AG04449 (cell line): ENCODE measurements around the gene BRD7.
A peak's percentile ranks its signal among the peaks of the same experiment; 100 is the strongest.

ENCODE experiments used
- CTCF ChIA-PET: fragments of 350-600 bp; formaldehyde crosslinking; extraction: SDS; loops from one replicate; lab custom pipeline; 2021; ENCODE audit warnings: antibody characterized with exemption; lab: Yijun Ruan, JAX
- POLR2A ChIA-PET: fragments of 400-600, 350-600 bp; formaldehyde crosslinking; extraction: SDS; loops from one replicate; lab custom pipeline; 2020; ENCODE audit warnings: antibody characterized with exemption, inconsistent platforms; lab: Yijun Ruan, JAX
- DNase-seq: peaks from one replicate; pipeline ENCODE4 v3.0.0-alpha.2; 2010; ENCODE audit warnings: low read depth, low spot score
- H3K4me3 ChIP-seq: 2 replicates; pipeline ENCODE4 v1.5.1; 2011; ENCODE audit warnings: low read depth, mild to moderate bottlenecking, control low read depth, low read length
- CTCF ChIP-seq: IDR thresholded peaks from one replicate; pipeline ENCODE4 v1.5.1; 2011; ENCODE audit warnings: mild to moderate bottlenecking, moderate library complexity, low read length, control low read depth, inconsistent platforms; ENCODE audit not compliant: insufficient read depth; ENCODE audit errors: missing control alignments

The BRD7 gene

GRCh38 chr16:50267651-50268050 lies 101.1 kb downstream of the BRD7 start:
- ChIA-PET POLR2A (no interaction called here), CTCF (interaction anchor here (1.6 kb wide), 1 partner anchor 22 kb away, joined by 3 read pairs; no protein-coding TSS in a partner anchor)
- no peak for TF ChIP-seq CTCF
- no peak overlapping the region; the same call in 1 of the 2 replicates for H3K4me3 ChIP-seq
- DNase-seq: no peak

DNA sequence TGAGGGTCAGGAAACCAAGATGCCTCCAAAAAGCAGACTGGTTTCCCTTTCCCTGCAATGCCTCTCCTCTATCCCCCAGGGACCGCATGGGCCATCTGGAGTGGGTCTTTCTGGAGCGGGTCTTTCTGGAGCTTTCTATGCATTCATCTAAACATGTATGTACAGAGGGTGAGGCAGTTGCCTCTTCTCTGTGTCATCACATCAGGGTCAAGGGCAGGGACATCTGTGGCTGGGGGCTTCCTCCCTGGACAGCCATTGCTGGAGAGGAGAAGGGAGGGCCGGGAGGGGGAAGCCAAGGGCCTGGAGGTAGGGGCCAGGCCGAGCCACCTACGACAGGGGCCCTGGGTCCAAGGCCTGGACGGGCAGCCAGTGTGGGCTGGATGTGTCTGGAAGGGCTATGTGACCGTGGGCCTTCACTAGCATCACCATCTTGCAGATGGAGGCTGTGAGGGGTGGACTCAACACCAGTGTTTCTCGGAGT lies 101.6 kb downstream of the BRD7 start:
- peak overlapping the region; percentile 64 for H3K4me3 ChIP-seq
- TF ChIP-seq CTCF: no peak
- POLR2A ChIA-PET: no interaction called here
- CTCF ChIA-PET: interaction anchor here (1.6 kb wide), 1 partner anchor 22 kb away, joined by 3 read pairs; no protein-coding TSS in a partner anchor
- no peak for DNase-seq

DNA sequence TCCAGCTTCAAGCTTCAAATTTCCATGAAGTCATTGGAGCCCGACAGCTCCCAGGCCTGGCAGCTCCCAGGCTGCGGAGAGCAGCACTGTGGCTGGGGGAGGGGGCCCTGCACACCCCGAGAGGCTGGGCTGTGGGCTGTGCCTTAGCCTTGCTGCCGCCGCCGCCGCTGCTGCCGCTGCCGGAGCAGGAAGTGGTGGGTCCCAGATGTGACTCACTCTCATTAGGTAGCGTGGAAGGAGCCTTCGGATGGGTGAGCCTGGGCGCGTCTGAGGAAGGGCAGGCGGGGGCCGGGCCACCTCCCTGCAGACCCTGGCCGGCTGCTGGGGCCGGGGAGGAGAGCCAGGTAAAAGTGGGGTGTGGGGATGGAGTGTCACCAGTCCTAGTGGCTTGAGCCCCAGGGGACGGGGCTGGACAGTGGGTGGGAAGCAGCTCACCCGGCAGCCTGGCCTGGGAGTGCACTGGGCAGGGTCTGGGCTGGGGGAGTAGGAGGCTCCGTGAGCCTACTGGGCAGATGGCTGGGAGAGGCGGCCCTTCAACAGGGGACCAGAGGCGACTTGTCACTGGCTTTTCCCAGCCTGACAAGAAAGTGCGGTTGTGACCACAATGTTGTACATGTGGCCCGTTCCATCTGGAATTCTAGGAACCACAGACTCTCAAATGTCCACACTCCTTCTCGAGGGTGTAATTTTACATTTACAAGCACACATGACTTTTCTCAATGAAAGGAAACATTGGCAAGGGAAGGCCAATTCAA lies 102.3 kb downstream of the BRD7 start, which contains the start of gene ADCY7:
TSS of gene ADCY7 (plus strand) at position 215 of the 755 bp plus-strand sequence. CDS start 21,629 bp downstream, outside the sequence.
- DNase-seq: peak; percentile 42
- POLR2A ChIA-PET: interaction anchor here (0.6 to 0.9 kb wide), 4 partner anchors 16 to 77 kb away, joined by 3 read pairs; no protein-coding TSS in a partner anchor
- CTCF ChIA-PET: interaction anchor here (1.2 kb wide), 1 partner anchor 14 kb away, joined by 3 read pairs; no protein-coding TSS in a partner anchor
- peak within 1 kb of the TSS; percentile 64 for H3K4me3 ChIP-seq
- no peak for TF ChIP-seq CTCF
